Memory B cell (primary cell): ENCODE data around the gene GREB1.

Source experiments
- ATAC-seq: fragments of 150-1000 bp; cut with Tn5 transposase; 2 replicates; pipeline ENCODE4 v1.10.0; 2021; ENCODE audit warnings: low read depth, mild to moderate bottlenecking, moderate library complexity
- DNase-seq, 2 donors: peaks; one replicate each; pipeline ENCODE4 v3.0.0; 2022; ENCODE audit warnings: low spot score in 2 of 2
- H3K27ac Mint-ChIP-seq: one replicate; pipeline ENCODE4 v1.8.0; 2022; ENCODE audit warnings: mild to moderate bottlenecking, moderate library complexity, mixed read lengths
- H3K27me3 Mint-ChIP-seq: one replicate; pipeline ENCODE4 v1.8.0; 2022; ENCODE audit warnings: mixed read lengths
- H3K36me3 Mint-ChIP-seq: one replicate; pipeline ENCODE4 v1.8.0; 2022; ENCODE audit warnings: mild to moderate bottlenecking, mixed read lengths
- H3K4me1 Mint-ChIP-seq: one replicate; pipeline ENCODE4 v1.8.0; 2022; ENCODE audit warnings: mixed read lengths
- H3K4me3 Mint-ChIP-seq: one replicate; pipeline ENCODE4 v1.8.0; 2022; ENCODE audit warnings: mild to moderate bottlenecking, moderate library complexity, mixed read lengths
- H3K9me3 Mint-ChIP-seq: one replicate; pipeline ENCODE4 v1.8.0; 2022; ENCODE audit warnings: mixed read lengths

GREB1 gene

GRCh38 chr2:11621410-11621809 is 87.6 kb downstream of the GREB1 start:
- peaks cover 10% of the 10 kb centered on the region for H3K27me3 Mint-ChIP-seq
- H3K4me1 Mint-ChIP-seq: no peaks in the 10 kb centered on the region
- ATAC-seq (no peak), DNase-seq (no peak)
- H3K27ac Mint-ChIP-seq: no peak overlapping the region
- H3K9me3 Mint-ChIP-seq: no peaks in the 10 kb centered on the region
- H3K4me3 Mint-ChIP-seq: no peak overlapping the region
- no peaks in the 10 kb centered on the region for H3K36me3 Mint-ChIP-seq

- H3K9me3 Mint-ChIP-seq: peaks cover 1% of the 10 kb centered on the region
- no peaks in the 10 kb centered on the region for H3K4me1 Mint-ChIP-seq
- H3K4me3 Mint-ChIP-seq: no peak overlapping the region
- DNase-seq: no peak
- H3K27me3 Mint-ChIP-seq: peaks cover 7% of the 10 kb centered on the region
- no peaks in the 10 kb centered on the region for H3K36me3 Mint-ChIP-seq
- no peak for ATAC-seq
- no peak overlapping the region for H3K27ac Mint-ChIP-seq
Observed at GRCh38 chr2:11622611-11623010, 88.8 kb downstream of the GREB1 start.

DNA sequence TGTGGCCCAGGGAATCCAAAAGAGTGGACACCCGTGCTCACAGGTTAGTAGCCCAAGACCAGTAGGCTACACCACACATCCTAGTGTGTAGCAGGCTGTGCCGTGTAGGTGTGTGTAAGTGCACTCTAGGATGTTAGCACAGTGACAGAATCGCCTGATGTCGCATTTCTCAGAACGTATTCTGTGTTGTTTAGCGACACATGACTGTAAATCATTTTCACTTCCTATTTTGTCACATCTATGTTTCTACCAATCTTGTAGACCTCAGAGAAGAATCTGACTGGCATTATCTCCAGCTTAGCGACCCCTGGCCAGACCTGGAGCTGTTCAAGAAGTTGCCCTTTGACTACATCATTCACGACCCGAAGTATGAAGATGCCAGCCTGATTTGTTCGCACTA is 91.0 kb downstream of the GREB1 start:
- Mint-ChIP-seq H3K36me3 (no peaks in the 10 kb centered on the region), H3K27me3 (peaks cover 7% of the 10 kb centered on the region), H3K27ac (no peak overlapping the region), H3K4me1 (no peaks in the 10 kb centered on the region), H3K4me3 (no peak overlapping the region), H3K9me3 (peaks cover 2% of the 10 kb centered on the region)
- no peak for ATAC-seq
- DNase-seq: no peak

- peaks cover 2% of the 10 kb centered on the region for H3K9me3 Mint-ChIP-seq
- ATAC-seq (no peak), DNase-seq (no peak)
- H3K36me3 Mint-ChIP-seq: no peaks in the 10 kb centered on the region
- peaks cover 7% of the 10 kb centered on the region for H3K27me3 Mint-ChIP-seq
- H3K4me1 Mint-ChIP-seq: no peaks in the 10 kb centered on the region
- H3K27ac Mint-ChIP-seq: no peak overlapping the region
- H3K4me3 Mint-ChIP-seq: no peak overlapping the region
Observed at GRCh38 chr2:11625671-11626070, 91.8 kb downstream of the GREB1 start.

GRCh38 chr2:11628675-11629074 is 94.8 kb downstream of the GREB1 start:
- Mint-ChIP-seq H3K27me3 (peaks cover 2% of the 10 kb centered on the region), H3K36me3 (no peaks in the 10 kb centered on the region), H3K27ac (no peak overlapping the region), H3K4me3 (no peak overlapping the region), H3K4me1 (no peaks in the 10 kb centered on the region), H3K9me3 (peaks cover 2% of the 10 kb centered on the region)
- ATAC-seq (no peak), DNase-seq (no peak)

DNA sequence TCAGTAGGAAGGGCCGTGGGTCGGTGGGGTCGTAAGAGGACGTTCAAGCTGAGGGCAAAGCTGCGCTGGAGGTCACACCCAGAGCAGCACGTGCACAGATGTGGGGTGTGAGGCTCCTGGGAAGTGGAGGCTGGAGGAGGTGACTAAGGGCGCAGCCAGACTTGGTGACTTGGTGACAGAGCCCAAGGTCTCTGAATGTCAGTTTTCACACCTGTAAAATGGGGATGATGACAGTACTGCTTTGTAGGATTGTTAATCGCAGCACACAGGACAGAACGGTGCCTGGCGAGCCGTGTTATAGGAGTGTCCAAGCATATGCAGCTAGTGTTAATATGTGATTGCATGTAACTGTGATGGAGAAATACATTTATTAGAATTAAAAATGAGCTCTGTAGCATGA is 95.4 kb downstream of the GREB1 start:
- H3K27me3 Mint-ChIP-seq: peaks cover 2% of the 10 kb centered on the region
- H3K4me3 Mint-ChIP-seq: no peak overlapping the region
- ATAC-seq: no peak
- no peaks in the 10 kb centered on the region for H3K4me1 Mint-ChIP-seq
- H3K36me3 Mint-ChIP-seq: no peaks in the 10 kb centered on the region
- peaks cover 2% of the 10 kb centered on the region for H3K9me3 Mint-ChIP-seq
- H3K27ac Mint-ChIP-seq: no peak overlapping the region
- DNase-seq: no peak

DNA sequence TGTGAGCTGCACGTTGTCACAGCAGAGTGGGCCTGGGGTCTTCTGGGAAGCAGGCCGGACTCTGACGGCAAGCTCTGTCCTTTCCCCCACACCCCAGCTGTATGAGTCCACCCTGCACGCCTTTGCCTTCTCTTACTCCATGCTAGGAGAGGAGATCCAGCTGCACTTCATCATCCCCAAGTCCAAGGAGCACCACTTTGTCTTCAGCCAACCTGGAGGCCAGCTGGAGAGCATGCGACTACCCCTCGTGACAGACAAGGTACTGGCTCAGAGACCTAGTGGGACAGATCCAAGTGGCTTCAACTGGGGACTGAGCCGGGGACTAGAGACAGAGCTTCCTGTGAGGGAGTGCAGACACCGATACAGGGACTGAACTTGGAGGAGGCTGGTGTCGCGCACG is 96.0 kb downstream of the GREB1 start:
- H3K27ac Mint-ChIP-seq: no peak overlapping the region
- no peak overlapping the region for H3K4me3 Mint-ChIP-seq
- DNase-seq (no peak), ATAC-seq (no peak)
- H3K27me3 Mint-ChIP-seq: peaks cover 2% of the 10 kb centered on the region
- H3K4me1 Mint-ChIP-seq: no peaks in the 10 kb centered on the region
- H3K9me3 Mint-ChIP-seq: peaks cover 2% of the 10 kb centered on the region
- H3K36me3 Mint-ChIP-seq: no peaks in the 10 kb centered on the region

GRCh38 chr2:11630855-11631254 is 97.0 kb downstream of the GREB1 start:
- Mint-ChIP-seq H3K27me3 (peaks cover 7% of the 10 kb centered on the region), H3K27ac (no peak overlapping the region), H3K9me3 (peaks cover 2% of the 10 kb centered on the region), H3K4me3 (no peak overlapping the region), H3K4me1 (no peaks in the 10 kb centered on the region), H3K36me3 (no peaks in the 10 kb centered on the region)
- ATAC-seq: no peak
- no peak for DNase-seq

DNA sequence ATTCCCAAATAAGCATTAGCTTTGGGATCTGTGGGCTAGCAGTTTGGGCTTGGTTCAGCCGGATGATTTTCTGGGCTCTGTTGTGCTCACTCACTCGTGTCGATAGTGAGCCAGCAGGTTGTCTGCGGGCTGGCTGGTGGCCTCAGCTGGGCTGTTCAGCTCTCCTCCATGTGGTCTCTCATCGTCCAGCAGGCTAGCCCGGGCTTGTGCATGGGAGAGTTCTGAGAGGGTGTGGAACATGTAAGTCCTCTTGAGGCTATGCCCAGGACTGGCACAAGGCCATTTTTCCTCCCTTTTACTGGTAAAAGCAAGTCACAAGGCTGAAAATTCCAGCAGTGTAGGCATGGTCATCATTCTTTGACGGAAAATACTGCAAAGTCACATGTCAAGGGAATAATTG is 97.6 kb downstream of the GREB1 start:
- ATAC-seq (no peak), DNase-seq (no peak)
- Mint-ChIP-seq H3K4me1 (no peaks in the 10 kb centered on the region), H3K36me3 (no peaks in the 10 kb centered on the region), H3K4me3 (no peak overlapping the region), H3K27ac (no peak overlapping the region), H3K9me3 (peaks cover 2% of the 10 kb centered on the region), H3K27me3 (peaks cover 10% of the 10 kb centered on the region)

DNA sequence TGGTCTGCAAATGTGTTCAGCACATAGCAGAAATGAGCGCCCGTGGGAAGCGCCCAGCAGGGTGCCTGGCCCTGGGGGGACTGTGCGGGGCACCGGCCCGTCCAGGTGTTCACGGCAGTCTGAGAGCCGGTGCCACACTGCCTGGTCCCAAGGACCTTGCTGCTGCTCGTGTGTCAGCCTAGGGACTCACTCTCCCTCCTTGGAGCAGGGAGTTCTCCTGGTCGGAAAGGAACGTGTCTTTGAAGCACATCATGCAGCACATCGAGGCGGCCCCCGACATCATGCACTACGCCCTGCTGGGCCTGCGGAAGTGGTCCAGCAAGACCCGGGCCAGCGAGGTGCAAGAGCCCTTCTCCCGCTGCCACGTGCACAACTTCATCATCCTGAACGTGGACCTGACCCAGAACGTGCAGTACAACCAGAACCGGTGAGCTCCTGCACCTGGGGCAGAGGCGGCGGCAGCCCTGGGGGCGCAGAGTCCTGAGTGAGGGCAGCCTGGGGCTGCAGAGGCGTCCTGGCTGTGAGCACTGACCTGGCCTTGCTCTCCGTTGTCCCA is 100.2 kb downstream of the GREB1 start:
- ATAC-seq: no peak
- Mint-ChIP-seq H3K9me3 (no peaks in the 10 kb centered on the region), H3K27ac (no peak overlapping the region), H3K4me3 (no peak overlapping the region), H3K27me3 (peaks cover 15% of the 10 kb centered on the region), H3K4me1 (no peaks in the 10 kb centered on the region), H3K36me3 (no peaks in the 10 kb centered on the region)
- DNase-seq: no peak

- peaks cover 19% of the 10 kb centered on the region for H3K27me3 Mint-ChIP-seq
- DNase-seq: no peak
- no peak for ATAC-seq
- H3K4me3 Mint-ChIP-seq: no peak overlapping the region
- no peaks in the 10 kb centered on the region for H3K36me3 Mint-ChIP-seq
- H3K4me1 Mint-ChIP-seq: no peaks in the 10 kb centered on the region
- no peaks in the 10 kb centered on the region for H3K9me3 Mint-ChIP-seq
- H3K27ac Mint-ChIP-seq: no peak overlapping the region
Observed at GRCh38 chr2:11634584-11634983, 100.7 kb downstream of the GREB1 start.

GRCh38 chr2:11635141-11635540 is 101.3 kb downstream of the GREB1 start:
- Mint-ChIP-seq H3K27me3 (peaks cover 20% of the 10 kb centered on the region), H3K36me3 (no peaks in the 10 kb centered on the region), H3K4me3 (no peak overlapping the region), H3K27ac (no peak overlapping the region), H3K4me1 (no peaks in the 10 kb centered on the region), H3K9me3 (no peaks in the 10 kb centered on the region)
- no peak for ATAC-seq
- DNase-seq: no peak

- no peak overlapping the region for H3K27ac Mint-ChIP-seq
- H3K9me3 Mint-ChIP-seq: no peaks in the 10 kb centered on the region
- no peak overlapping the region for H3K4me3 Mint-ChIP-seq
- no peaks in the 10 kb centered on the region for H3K36me3 Mint-ChIP-seq
- no peaks in the 10 kb centered on the region for H3K4me1 Mint-ChIP-seq
- ATAC-seq (no peak), DNase-seq (no peak)
- peaks cover 22% of the 10 kb centered on the region for H3K27me3 Mint-ChIP-seq
Observed at GRCh38 chr2:11636593-11637295, 102.9 kb downstream of the GREB1 start.

DNA sequence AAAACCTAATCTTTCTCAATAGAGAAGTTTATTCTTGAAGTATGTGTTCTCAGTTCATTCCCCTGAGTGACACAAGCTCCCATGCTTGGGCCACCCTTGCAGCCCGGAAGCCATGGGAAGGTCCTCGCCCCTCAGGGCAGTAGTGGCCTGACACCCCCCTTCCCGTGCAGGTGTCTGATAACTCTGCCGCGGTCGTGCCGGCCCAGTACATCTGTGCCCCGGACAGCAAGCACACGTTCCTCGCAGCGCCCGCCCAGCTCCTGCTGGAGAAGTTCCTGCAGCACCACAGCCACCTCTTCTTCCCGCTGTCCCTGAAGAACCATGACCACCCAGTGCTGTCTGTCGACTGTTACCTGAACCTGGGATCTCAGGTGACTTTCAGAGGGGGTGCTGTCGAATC is 103.7 kb downstream of the GREB1 start:
- Mint-ChIP-seq H3K36me3 (no peaks in the 10 kb centered on the region), H3K27ac (no peak overlapping the region), H3K9me3 (no peaks in the 10 kb centered on the region), H3K4me1 (no peaks in the 10 kb centered on the region), H3K27me3 (peaks cover 22% of the 10 kb centered on the region), H3K4me3 (no peak overlapping the region)
- DNase-seq (no peak), ATAC-seq (no peak)

GRCh38 chr2:11639503-11639902 is 105.7 kb downstream of the GREB1 start:
- Mint-ChIP-seq H3K4me1 (no peaks in the 10 kb centered on the region), H3K9me3 (no peaks in the 10 kb centered on the region), H3K4me3 (no peak overlapping the region), H3K27ac (no peak overlapping the region), H3K36me3 (no peaks in the 10 kb centered on the region), H3K27me3 (peaks cover 25% of the 10 kb centered on the region)
- ATAC-seq (no peak), DNase-seq (no peak)
